Middle frontal gyrus (tissue), 1 donor: ENCODE measurements around the gene ARL8B.
"Not testable (repeated sequence)": the region's sequence is repeated elsewhere in the genome, so short reads cannot be mapped to it uniquely, and the experiment has no call there.

Source experiments
- DNase-seq: peaks from one replicate; pipeline ENCODE4 v3.0.0-alpha.2; 2015; ENCODE audit warnings: low spot score; ENCODE audit errors: extremely low spot score

Gene ARL8B

DNA sequence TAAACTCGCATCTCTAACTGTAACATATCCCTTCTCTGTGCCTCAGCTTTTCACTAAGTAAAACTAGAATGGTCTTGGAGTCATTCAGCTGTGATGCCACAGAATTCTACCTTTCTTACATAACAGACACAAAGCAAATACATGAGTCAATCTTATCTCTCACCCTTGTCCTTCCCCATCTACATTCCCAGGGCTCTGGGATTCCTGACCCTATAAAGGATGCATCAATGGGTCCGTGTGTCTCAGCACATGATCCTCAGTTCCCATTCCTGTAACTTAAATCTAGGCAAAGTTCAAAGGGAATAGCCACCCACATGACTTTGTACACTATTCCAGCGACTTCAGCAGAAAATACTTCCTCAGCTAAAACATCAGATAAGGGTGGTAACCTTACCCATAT lies 11.8 kb upstream of the ARL8B start:
- DNase-seq, result no peak

DNA sequence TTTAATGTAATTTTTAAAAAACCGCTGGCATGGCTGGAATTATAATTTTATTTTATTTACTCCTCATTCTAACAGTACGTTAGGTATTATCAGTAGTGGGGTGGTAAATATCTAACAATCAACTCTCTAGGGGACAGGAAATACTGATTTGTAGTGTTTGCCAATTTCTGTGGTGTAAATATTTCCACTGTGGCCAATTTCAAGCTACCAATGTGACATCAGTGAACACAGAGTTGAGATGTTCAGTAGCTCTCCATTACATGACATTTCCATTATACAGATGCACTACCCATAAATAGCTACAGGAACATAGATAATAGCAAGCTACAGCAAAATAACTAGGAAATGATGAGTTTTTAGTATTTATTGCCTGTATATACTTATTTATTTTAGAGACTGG lies 10.0 kb upstream of the ARL8B start:
- DNase-seq, result no peak

DNA sequence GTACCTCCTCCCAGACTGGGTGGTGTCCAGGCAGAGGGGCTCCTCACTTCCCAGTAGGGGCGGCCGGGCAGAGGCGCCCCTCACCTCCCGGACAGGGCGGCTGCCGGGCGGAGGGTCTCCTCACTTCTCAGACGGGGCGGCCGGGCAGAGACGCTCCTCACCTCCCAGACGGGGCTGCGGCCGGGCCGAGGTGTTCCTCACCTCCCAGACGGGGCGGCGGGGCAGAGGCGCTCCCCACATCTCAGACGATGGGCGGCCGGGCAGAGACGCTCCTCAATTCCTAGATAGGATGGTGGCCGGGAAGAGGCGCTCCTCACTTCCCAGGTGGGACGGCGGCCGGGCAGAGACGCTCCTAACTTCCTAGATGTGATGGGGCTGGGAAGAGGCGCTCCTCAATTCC lies 8.4 kb upstream of the ARL8B start:
- not testable (repeated sequence) for DNase-seq

DNA sequence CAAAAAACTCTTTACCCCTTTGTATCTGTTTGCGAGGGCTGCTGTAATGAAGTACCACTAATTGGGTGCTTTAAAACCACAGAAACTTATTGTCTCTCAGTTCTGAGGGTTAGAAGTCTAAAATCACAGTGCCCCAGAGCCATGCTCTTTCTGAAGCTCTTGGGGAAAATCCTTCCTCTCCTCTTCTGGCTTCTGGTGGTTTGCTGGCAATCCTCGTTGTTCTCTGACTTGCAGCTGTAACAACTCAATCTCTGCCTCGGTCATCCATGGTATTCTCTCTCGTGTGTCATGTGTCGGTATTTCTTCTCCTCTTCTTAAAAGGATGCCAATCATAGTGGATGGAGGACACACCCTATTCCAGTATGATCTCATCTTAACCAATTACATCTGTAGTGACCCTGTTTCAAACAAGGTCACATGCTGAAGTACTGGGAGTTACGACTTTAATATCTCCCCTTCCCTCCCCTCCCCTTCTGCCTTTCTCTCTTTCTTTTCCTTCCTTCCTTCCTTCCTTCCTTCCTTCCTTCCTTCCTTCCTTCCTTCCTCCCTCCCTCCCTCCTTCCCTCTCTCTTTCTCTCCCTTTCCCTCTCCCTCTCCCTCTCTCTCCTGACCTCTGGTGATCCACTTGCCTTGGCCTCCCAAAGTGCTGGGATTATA lies 6.5 kb upstream of the ARL8B start:
- no peak for DNase-seq

DNA sequence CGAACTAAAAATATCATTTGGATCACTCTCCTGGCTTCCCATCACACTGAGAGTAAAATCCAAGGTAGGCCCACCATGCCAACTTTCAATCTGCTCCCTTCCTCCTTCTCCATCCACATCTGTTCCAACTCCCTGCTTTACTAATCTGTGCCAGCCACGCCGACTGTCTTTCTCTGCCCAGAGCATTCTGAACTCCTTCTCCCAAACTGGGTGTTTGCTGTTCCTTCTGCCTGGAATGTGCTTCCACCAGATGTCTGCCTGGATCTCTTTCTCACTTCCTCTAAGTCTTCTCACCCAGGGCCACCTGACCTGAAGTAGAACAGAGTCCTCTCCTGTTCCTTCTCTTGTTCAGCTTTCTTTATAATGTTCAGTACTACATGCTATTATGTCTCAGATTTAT lies 5.6 kb upstream of the ARL8B start:
- no peak for DNase-seq

DNA sequence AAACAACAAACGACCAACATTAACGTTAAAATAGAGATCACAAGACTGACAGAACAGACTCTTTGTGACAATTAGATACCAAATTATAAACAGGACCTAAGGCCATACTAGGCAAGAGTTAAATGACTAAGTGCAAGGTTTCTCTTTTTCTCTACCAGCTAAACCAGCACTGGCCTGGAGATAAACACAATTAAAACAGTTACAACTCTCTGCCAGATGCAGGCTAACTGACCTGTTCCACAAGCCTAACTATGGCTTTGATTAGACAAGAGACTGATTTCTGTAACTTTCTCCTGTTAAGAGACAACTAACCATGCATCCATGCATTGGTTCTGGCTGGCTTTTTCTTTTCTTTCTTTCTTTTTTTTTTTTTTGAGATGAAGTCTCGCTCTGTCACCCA lies 1.6 kb upstream of the ARL8B start:
- DNase-seq, result no peak

DNA sequence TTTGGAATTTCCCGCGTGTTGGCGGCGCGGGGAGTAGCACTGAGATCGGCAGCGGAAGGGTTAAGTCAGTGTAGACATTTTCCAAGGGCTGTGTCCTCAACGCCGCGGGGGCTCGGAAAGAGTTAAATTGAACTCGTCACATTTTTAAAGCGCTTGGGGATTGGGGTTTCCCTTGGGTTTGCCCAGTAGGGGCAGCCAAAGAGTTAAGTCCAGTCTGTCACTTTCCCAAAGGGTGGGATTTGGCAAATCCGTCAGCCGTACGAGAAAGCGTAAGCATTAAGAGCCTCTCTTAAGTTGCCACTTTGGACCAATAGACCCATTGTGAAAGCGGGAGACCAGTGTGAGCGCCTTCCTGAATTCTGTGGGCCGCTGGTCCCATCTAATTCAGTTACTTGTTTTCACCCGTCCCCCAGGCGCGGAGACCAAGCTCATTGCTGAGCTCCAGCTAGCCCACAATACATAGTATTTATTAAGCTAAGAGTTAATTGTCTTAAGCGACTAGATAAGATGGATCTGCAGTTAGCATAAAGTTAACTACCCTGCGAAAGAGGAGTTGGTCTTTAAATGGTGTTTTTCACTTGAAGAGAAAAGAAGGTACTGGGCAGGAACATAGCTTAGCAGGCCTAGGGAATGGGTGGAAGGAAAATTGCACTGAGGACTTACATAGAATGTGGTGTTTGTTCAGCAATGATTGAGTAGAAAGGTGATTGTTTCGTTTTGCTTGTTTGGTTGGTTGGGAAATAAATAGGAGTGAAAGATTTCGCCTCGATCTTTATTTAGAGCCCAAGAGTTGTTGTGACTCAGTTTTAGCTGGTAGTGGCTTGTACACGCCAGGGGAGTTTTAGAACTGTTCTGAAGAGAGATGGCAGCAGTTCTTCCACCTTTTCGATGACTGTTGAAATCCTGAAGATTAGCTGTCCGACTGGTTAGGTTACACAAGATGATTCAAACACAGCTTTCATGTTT lies 932 bp downstream of the ARL8B start:
- DNase-seq, result no peak

DNA sequence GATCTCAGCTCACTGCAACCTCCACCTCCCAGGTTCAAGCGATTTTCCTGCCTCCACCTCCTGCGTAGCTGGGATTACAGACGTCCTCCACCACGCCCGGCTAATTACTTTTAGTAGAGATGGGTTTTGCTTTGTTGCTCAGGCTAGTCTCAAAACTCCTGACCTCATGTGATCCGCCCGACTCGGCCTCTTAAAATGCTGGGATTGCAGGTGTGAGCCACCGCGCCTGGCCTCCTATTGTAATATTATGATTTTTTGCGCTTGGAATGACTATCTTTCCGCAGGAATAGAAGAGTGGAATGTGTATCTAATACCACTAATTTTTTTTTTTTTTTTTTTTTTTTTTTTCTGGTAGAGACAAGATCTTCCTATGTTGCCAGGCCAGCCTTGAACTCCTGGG lies 1.8 kb downstream of the ARL8B start:
- DNase-seq, result no peak

DNA sequence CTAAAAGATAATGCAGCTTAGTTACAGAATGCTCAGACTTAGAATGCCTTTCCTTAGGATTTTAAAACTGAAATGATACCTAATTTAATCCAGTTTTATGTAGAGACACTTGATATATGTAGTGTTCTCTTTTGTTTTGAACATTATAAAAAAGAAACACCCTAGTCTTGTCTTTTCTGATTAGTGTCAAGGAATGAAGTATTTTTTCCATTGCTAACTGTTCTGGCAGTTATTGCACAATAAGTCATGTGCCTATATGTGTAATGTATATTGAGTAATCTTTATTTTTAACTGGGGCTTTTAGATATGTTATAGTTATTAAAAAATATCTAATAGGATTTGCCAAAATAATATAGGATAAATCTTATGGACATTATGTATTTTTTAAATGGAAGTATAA lies 4.5 kb downstream of the ARL8B start:
- DNase-seq, result no peak

DNA sequence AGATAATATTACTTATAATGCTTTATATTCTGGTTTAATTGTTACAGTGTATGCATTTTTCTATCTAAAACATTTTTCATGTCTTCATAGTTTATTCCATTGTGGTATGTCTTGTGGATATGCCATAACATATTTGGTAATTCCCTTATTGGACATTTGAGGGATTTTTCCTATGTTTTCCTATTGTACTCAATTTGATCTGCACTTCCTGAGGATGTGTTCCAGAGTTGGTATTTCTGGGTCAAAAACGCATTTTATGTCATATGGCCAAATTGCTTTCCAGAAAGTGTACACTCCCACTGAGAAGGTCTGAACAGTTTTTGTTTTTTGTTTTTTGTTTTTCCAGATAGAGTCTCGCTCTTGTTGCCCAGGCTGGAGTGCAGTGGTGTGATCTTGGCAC lies 6.8 kb downstream of the ARL8B start:
- DNase-seq, result no peak

DNA sequence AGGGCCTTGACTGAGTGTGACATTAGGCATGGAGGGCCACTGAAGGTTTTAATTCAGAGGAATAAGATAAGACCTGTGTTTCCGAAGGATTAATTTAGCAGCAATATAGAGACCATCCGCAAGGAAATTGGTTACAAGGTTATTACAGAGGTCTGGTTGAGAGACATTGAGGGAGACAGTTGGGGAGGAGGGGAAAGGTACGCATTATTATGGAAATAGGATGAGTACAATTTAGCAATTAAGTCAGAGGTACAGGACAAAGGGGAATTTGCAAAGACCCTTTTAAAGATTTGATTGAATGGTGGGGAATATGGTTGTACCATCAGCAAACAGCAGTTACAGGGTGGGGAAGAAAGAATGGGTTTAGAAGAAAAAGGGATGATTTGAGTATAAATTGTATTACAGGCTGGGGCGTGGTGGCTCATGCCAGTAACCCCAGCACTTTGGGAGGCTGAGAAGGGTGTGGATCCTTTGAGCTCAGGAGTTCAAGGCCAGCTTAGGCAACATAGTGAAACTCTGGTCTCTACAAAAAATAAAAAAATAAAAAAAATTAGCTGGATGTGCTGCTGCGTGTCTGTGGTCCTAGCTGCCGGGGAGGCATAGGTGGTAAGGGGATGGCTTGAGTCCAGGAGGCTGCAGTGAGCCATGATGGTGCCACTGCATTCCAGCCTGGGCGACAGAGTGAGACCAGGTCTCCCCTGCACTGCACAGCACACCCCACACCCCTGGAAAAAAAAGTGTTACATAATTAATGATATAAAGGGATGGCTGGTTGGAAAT lies 11.3 kb downstream of the ARL8B start:
- no peak for DNase-seq

DNA sequence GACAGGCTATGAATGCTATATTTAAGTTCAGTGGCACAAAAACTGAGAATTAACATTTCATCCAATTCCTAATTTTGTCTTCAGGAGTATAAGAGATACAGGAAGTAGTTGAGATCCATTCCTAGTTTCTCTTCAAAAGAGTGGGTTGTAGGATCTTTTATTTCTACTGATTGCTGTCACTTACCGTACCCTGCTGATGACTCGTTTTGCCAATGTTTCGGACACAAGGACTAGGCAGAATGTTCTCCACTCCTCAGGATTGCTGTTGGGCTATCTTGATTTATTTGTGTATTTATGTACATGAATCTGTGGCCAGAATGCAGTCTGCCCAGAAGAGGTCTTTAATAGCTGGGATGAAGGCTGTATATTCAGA lies 11.9 kb downstream of the ARL8B start:
- no peak for DNase-seq

DNA sequence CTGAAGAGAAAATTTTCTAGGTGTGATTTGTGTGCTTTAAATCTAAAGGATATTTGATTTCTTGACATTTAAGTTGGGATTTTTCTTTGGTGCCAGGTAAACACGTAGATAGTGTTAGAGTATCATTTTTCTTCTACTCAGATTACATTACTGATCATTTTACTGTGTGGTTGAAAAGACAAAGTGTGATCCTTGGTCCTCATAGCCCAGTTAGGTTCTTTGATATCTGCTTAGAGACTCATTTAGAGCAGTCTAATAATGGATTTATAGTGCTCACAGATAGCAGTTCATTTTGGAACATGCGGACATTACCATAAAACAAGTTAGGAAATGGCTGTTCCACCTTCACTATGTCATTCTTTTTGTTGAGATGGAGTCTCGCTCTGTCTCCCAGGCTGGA lies 12.4 kb downstream of the ARL8B start:
- no peak for DNase-seq

DNA sequence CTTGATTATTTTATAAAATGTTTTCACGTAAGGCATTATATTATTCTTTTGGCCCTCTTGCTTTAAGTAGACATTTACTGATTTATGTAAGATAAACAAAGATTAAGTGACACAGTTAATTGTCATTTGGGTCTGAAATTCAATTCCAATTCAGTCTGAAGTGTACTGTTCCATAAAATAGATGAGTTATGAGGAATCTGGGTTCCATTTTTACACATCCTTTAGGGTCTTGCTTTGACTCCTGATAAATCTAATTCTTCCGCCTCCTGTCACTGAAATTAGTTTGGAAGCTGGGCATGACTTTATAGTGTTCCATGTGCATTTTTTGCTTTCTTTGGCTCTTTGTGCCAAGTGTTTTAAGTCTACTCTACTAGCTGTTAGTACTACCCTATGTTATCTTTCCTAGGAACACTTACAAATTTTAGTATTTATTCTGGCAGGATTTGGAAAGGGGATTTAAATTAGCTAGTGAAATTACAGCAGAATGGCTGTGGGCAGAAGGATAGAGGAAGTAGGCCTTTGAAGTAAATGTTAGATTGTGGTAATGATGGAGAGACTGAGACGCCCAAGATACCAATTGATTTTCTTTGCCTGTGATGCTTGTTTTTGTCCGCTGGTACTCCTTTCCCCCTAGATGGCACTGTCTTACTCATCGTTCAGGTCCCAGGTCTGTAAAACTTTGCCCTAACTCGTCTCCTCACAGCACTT lies 14.3 kb downstream of the ARL8B start:
- no peak for DNase-seq

DNA sequence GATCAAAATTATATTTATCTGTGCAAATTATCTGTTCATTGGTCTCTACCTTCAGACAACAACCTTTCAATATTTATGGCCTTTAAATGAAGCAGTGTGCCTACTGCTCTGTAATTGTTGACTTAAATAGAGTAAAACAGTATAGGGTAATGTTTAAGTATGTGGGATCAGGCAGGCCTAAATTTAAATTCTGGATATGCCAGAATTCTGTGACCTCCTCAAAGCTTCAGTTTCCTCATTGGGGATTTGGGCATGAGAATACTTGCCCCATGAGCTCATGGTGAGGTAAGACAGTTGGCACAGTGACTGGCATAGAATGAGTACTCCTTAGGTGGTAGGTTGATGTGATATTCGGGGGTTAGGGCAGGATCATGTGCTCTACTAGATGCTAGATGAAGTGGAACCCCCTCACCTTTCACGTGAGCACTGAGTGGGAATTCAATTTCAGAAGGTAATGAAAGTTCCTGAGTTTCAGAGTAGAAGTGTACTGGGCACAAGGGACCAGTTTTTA lies 14.9 kb downstream of the ARL8B start:
- no peak for DNase-seq

DNA sequence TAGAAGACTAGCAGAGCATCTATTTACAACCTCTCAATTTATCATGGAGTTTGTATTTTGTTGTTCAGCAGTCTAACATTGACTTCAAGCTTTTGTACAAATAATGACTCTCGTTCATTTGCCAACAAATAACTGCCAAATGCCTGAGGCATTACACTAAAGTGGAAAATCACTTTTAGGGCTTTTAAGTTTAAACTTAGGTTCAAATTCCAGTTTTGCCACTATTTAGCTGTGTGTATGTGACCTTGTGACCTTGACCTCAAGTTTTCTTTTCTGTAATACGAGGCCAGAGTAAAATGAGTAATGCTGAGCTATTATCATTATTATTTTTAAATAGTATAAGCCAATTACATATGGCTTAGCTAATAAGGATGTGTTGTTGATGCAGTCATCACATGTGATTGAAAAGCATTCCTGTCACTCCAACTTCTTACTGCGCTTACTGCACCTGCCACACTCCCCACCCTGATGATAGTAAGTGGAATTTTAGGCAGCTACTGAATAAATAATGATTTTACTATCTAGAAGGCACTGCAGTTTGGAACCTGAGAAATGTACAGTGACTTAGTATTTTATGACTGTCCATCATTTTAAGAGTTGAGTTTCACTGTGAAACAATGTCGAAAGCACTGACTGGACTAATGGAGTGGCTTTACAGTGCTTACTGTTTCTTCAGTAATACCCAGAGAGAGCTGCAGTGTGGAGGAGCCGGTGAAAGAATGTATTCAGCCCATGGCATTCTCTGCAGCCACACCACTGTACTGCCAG lies 16.3 kb downstream of the ARL8B start:
- no peak for DNase-seq

DNA sequence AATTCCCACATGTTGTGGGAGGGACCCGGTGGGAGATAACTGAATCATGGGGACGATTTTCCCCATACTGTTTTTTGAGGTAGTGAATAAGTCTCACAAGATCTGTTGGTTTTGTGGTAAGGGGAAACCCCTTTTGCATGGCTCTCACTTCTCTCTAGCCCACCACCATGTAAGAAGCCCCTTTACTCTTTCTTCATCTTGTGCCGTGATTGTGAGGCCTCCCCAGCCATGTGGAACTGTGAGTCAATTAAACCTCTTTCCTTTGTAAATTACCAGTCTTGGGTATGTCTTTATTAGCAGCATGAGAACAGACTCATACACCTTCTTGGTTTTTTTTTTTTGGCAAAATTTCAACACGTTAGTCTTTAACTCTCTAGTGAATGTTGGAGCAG lies 18.1 kb downstream of the ARL8B start:
- no peak for DNase-seq

DNA sequence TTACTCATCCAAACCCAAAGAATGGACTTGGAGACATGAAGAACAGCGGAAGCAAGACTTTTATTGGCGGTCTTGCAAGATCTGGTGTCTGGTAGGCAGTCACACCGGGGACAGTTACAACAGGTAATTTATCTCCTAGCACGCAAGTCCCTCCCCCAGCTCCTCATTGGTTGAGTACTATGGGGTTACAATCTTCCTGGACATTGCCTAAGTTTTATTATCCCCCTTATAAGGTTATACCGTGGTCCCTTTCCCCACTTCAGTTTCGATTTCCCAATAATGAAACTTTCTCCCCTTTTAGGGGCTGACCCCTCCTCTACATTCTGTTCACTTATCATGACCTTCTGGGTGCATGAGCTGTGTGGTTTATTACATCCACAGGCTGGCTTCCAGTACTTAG lies 18.7 kb downstream of the ARL8B start:
- DNase-seq, result no peak

DNA sequence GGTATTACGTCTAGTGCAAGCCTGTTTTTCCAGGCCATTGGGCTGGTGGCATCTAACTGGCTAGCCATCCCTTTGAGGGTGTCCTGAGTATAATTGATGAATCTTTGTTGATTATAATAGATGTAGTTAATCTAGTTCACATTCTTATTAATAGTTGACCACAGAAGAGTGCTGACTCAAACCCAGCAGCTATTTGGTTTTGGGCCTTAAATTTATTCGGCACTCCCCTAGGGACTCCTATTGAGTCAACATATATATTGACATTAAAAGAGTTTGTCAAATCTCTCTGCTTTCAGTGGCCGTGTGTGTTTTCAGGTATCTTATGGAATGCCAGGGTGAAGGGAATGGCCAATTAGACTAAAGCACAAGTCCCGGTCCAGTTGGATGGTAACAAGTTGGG lies 19.7 kb downstream of the ARL8B start:
- no peak for DNase-seq

DNA sequence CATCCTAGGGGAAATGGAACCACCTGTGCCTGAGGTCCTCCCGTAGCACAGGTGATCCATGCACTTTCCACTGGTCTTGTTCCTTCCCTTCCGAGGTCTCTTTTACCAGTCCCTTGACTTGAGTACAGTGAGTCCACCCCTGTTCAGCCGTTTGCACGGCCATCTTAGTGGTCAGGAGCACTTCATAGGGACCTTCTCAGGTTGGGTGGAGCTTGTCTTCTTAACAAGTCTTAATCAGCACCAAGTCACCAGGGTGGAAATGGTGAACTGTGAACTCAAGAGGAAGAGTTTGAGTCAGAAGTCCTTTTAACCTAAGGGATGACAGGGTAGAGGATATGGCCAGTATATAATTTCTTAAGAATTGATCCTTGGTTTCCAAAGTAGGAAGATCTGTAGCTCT lies 21.4 kb downstream of the ARL8B start:
- no peak for DNase-seq
